GM21528 (cell line): ENCODE measurements around the gene MT1G.
"Not testable (repeated sequence)": the region's sequence is repeated elsewhere in the genome, so short reads cannot be mapped to it uniquely, and the experiment has no call there.

Source experiments
- ATAC-seq: cut with Tn5 transposase; IDR thresholded peaks from one replicate; pipeline ENCODE4 v1.9.1; 2021; ENCODE audit warnings: mild to moderate bottlenecking, moderate library complexity; ENCODE audit not compliant: unreplicated experiment, low FRiP score

Gene MT1G

DNA sequence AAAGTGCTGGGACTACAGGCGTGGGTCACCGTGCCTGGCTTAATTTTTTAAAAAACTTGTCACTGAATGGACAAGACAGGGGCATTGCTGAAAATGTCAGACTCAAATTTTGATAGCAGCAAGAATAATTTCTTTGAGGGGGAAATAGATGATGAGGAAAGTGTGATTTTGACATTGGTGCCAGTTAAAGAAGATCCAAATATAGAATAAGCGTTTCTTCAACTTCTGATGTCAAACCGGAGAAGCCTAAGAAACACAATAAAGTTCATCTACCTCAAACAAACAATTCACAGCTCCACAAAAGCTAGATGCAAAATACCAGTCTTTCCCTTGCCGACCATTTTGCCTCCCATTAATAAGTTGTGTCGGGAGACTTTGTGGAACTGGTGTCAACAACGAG, 18.9 kb upstream of the MT1G start:
- no peak for ATAC-seq

DNA sequence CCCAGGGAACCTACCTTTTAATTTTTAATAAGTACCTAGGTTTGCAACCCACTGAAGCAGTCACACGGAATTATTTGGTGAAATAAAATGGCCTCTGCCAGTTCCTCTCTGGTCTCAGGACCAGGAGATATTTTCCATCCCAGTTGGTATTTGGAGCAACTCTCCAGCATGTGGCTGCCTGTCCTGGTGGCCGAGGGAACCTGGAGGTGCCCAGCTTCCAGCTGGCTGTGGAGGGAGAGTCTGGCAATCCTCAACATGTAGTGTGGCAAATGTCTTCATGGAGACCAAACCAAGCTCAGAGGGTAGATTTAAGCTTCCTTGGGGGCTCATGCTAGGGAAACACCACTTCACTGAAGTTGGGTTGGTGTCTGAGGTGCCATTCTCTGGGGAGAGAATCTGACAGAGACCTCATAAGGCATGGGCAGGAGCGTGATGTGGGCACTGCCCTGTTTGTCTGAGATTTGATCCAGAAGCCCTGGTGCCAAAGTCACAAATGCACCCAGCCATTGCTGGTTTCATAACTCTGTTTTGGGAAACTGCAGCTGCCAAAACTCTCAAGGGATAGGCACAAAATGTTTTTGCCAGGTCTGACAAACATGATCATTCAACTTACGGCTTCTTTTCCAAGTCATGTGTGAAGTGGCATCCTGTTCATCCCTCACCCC, 17.2 kb upstream of the MT1G start:
- no peak for ATAC-seq

DNA sequence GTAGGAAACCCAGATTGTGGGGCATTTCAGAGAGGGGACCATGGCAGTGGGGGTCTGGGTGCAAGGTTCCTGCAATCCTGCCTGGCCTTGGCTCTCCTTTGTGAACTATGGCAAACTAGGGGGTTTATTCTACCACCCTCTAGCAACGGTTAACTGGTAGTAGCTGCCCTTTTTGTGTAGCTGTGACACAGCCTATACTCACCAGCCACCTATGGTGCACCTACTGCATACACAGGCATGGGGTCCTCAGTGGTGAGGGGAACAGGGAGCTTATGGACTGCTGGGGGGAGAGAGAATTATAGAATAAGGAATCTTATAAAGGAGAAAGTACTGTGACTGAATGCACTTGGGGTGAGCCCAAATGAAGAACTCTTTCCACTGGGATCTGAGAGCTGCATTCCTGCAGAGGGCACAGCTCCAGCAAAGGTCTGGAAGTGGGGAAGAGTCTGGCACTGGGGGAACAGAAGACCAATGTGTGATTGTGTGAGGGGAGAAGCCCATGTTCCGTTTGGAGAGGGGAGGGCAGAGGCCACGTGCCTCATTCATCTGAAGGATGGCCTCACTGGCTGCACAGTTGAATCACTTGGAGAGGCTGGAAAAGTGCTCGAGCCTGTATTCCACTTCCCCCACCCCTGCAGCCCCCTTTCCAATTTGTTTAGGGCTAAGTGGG, 16.5 kb upstream of the MT1G start:
- ATAC-seq: no peak

DNA sequence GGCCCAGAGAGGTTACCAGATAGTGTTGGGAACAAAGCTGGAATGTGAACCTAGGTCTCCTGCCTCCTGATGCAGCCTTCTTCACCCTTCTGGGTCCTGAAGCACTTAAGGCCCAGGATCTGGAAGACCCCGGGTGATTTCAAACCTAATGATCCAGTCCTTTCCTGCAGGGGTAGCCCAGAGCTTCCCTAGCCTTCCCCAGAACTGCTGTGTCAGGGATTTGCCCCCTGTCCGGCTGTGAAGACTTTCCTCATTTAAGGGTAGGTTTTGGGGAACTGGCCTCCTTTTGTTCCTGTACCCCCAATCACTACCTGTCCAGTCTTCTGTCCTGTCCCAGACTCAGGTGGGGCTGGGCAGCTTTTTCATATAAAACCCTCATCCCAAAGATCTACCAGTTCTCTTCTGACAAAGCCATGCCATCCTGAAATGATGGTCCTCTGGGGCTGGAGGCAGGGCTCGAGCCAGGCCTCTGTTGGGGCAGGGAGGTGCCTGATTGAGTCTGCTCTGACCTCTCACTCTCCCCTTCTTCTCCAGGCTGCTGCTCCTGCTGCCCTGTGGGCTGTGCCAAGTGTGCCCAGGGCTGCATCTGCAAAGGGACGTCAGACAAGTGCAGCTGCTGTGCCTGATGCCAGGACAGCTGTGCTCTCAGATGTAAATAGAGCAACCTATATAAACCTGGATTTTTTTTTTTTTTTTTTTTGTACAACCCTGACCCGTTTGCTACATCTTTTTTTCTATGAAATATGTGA, 15.7 kb upstream of the MT1G start:
- ATAC-seq: no peak

DNA sequence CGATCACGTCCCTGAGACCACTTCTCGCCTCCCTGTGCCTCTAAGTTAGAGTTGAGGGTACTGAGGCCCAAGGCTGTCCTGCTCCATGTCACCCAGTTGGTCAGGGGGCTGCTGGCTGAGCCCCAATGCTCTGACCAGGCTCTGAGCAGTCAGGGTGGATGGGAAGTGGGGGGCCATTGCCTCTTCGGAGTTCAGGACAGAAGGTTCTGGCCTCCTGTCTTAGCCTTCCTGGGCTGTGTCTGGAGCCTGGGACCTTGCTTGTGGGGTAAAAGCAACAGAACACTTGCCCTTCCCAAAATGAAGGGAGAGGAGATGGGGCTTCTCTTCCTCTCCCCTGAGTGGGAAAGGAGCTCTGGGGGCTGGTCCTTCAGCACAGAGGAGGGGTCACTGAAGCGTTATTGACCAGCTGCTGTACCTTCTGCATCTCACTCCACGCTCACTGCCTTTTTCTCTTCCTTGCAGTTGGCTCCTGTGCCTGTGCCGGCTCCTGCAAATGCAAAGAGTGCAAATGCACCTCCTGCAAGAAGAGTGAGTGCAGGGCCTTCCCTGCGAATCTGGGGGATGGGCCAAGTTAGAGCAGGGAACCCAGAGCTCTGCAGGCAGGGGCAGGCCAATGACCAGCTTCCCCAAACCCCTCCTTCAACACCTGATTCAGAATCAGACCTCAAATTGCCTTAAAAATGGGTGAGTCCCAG, 15.0 kb upstream of the MT1G start:
- peak; percentile 16 for ATAC-seq

DNA sequence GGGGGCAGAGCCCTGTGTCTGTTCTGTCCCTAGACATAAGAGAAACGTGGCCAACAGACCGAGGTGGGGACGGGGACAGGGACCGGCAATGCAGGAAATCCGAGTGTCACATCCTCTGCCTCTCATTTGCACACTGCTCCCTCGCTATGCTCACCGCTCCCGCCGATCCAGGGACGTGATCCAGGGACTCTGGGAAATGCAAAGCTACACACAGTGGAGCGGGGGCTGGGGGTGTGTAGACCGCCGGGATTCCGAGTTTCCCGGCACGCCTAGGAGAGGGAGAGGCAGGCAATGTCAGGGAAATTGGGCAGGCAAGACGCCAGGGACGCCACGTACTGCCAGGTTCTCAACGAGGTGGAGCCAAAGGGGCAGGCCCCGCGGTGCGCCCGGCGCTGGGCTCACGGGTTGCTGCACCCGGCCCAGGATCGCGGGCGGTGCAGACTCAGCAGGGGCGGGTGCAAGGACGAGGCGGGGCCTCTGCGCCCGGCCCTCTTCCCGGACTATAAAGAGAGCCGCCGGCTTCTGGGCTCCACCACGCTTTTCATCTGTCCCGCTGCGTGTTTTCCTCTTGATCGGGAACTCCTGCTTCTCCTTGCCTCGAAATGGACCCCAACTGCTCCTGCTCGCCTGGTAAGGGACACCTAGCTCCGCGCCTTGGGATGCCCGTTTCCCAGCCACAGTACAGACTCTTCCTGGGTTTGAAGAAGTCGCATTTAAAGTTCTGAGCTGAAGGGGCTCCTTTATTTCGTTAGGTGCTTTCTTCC, 14.3 kb upstream of the MT1G start, which contains the start of gene MT1X:
TSS of gene MT1X (plus strand) at position 532 of the 764 bp plus-strand sequence. CDS start at position 603, 71 bp downstream.
- ATAC-seq: peak; percentile 98

DNA sequence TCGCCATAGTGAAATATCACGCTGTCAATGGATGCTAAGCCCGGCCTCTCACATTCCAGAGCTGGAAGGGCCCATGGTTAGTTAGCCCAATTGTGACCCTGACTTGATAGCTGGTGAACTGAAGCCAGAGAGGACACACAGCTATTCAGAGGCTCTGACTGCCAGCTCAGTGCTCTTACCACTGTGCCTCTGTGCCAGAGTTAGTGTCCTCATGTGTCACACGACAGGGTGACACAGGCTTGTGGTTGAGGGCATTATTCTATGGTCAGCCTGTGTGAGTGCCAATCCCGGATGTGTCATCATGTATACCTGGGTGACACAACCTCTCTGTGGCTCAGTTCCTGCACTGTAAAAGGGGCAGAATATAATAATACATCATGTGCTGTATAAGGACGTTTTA, 12.0 kb upstream of the MT1G start:
- ATAC-seq: no peak

DNA sequence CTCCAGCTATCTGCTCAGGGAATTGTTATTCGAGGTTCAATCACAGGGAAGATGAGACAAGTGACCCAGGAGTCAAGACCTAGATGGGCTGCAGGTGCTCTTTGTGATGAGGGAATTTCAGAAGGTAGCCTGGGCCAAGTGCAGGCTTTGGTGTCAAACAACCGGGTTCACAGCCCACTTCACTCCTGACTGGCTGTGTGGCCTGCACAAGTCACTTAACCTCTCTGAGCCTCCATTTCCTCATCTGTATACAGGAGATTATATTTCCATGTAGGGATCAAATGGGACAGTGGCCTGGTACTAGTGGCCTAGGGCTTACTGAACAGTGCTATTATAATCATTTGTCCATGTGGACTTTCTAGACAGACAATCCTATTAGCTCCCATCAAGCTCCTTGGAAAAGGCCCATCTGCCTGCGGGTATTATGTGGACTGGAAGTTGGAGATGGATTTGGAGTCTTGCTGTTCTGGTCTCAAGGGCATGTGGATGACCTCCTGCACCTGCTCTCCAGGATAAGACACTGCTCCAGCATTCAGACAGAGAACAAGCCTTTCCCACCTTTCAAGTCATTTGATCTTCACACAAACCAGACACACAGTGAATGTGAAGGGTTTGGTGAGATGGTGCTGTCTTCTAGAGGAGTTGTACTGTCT, 11.3 kb upstream of the MT1G start:
- ATAC-seq: no peak

DNA sequence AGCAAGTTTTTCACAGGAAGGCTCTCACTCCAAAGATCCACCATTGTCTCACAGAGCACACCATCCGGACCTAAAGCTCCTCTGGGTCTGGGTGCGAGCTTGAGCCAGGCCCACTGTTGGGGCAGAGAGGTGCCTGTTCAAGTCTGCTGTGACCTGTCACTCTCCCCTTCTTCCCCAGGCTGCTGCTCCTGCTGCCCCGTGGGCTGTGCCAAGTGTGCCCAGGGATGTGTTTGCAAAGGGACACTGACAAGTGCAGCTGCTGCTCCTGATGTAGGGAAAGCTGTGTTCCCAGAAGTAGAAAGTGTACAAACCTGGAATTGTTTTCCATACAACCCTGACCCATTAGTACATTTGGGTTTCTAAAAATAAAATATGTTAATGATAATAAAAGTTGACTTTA, 9.6 kb upstream of the MT1G start:
- ATAC-seq: no peak

DNA sequence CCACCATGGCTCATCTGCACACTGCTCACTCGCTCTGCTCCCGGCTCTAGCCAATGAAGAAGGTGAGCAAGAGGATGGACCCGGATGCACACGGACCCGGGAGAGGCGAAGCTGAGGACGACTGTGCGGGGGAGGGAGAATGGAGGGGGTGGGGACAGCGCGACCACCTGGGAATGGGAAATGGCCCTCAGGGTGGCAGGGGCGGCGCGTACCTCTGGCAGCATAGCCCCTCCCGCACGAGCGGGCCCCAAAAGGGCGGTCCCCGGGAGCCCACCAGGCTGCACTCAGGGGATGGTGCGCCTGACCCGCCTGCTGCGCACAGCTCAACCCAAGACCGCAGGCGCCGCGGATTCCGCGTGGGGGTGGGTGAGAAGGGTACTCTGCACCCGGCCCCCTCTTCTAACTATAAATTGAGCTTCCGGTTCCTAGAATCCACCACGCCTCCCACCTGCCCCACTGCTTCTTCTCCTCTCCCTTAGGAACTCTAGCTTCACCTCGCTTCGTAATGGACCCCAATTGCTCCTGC, 7.9 kb upstream of the MT1G start:
- ATAC-seq: no peak

DNA sequence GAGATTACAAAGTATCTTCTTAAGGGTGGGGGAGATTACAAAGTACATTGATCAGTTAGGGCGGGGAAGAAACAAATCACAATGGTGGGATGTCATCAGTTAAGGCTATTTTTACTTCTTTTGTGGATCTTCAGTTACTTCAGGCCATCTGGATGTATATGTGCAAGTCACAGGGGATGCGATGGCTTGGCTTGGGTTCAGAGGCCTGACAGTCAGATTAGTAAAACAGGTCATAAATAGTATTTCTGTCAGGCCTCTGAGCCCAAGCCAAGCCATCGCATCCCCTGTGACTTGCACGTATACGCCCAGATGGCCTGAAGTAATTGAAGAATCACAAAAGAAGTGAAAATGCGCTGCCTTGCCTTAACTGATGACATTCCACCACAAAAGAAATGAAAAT, 6.7 kb upstream of the MT1G start:
- ATAC-seq: not testable (repeated sequence)

DNA sequence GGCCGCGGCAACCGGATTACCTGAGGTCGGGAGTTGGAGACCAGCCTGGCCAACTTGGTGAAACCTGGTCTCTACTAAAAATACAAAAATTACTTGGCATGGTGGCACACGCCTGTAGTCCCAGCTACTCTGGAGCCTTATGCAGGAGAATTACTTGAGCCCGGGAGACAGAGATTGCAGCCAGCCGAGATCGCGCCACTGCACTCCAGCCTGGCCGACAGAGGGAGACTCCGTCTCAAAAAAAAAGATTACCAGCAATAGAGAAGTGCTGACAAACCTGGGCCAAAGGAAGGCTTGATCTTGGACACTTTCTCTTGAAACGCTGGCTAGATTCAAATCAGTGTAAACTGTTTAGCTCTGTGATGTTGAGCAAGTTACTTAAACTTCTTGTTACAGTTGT, 6.1 kb upstream of the MT1G start:
- no peak for ATAC-seq

DNA sequence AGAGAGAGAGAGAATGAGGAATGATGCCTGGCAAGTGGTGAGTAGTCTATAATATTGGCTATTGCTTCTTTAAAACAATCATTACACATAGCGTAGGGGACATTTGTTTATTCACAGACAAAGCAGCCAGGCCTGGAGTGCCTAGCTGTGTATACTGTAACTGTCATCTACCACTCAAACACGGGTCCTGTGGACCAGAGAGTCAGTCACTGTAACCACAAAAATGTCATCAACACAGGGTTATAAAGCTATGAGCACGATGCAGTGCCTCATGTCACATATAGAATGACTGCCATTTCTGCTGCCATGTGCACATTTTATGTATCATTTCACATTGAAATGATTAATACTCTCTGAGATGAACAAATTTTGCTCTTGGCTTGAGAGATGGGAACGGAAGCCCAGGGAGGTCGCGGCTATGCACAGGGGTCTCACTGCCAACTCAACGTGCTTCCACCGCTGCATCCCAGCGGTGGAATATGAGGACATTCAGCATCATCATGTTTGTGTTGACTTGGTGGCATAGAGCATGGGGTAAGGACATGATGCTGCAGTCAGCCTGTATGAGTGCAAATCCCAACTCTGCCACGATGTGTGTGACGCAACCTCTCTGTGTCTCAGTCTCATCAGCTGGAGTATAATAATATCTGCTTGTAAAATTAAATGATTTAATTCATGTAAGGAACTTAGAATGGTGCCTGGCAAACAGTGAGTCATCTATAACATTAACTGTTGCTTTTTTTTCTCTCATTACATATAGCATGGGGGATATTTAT, 5.1 kb upstream of the MT1G start:
- ATAC-seq: no peak

DNA sequence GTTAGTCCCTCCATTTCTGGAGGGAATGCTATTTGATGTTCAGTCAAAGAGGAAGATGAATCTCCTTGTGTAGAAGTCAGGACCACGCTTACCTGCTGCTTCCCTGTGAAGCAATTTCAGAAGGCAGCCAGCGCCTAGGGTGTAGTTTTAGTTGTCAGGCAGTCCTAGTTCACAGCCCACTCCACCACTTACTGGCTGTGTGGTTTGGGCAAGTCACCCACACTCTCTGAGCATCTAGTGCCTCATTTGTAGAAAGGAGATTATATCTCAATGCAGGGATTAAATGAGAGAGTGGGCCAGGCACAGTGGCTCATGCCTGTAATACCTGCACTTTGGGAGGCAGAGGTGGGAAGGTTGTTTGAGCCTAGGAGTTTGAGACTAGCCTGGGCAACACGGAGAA, 4.3 kb upstream of the MT1G start:
- ATAC-seq: not testable (repeated sequence)

DNA sequence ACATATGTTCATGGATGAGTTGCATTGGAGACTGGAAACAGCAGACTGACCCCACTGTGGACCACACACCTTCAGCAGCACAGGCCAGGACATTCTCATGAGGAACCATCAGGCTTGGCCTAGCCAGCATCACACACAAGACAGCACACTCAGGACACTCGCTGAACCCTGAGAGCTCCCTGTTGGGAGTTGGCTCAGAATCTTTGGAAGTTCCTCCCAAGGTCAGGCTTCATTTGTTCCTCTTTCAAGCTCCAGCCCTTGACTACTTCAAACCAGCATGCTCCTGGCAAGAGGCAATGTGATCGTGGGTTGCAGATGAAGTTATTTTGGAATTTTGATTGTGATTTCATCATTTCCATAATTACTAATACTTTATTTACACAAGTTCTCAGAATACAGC, 3.8 kb upstream of the MT1G start:
- not testable (repeated sequence) for ATAC-seq

DNA sequence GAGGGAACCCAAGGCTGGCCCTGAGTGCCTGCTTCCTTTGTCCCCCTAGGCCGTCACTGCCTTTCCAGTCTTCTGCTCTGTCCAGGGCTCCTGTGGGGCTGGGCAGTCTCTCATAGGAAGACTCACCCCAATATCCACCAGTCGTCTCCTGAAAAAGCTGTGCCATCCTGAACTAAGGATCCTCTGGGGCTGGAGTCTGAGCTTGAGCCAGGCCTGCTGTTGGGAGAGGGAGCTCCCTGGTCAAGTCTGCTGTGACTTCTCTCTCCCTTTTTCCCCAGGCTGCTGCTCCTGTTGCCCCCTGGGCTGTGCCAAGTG, 2.7 kb upstream of the MT1G start:
- ATAC-seq: no peak

DNA sequence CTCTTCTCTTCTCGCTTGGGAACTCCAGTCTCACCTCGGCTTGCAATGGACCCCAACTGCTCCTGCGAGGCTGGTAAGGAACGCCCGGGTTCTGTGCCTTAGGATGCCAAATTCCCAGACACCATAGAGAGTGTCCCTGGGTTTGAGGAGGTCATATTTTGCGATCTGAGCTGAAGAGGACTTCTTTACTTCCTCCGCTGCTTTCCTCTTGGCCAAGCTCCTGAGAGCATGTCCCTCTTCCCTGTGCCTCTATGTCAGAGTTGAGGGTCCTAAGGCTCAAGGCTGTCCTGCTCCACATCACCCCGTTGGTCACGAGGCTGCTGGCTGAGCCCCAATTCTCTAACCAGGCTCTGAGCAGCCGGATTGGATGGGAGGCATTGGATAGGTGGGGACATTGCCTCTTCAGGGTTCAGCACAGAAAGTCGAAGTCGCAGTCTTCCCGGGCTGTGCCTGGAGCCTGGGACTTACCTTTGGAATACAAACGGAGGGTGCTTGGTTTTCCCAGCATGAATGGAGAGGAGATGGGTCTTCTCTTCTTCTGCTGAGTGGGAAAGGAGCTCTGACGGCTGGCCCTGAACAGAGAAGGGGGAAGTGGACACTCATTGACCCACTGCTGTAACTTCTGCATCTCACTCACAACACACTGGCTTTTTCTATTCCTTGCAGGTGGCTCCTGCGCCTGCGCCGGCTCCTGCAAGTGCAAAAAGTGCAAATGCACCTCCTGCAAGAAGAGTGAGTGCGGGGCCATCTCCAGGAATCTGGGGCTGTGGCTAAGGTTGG, 2.2 kb upstream of the MT1G start:
- no peak for ATAC-seq
